HepG2 (cell line): ENCODE results near the gene ANXA2. TPM values are rescaled to one million over a fixed set of nuclear protein-coding genes. Genes with fewer than 3 reads are reported as not detected.

Experiments
- ARNT2 ChIP-seq: sonication (generic); formaldehyde crosslinking; IDR thresholded peaks from 2 replicates; pipeline ENCODE4 v1.8.0; 2022; ENCODE audit warnings: mild to moderate bottlenecking, low read depth, missing genetic modification reagents, moderate library complexity
- FOXK2 ChIP-seq: fragments of 450-650 bp; IDR thresholded peaks from 2 replicates; pipeline ENCODE4 v1.6.1; 2016
- KLF6 ChIP-seq: IDR thresholded peaks from 2 replicates; pipeline ENCODE4 v1.8.0; 2016; ENCODE audit warnings: missing biosample characterization, missing genetic modification reagents
- NCOR1 ChIP-seq: fragments of 200-600 bp; sonication (generic); IDR thresholded peaks from 2 replicates; pipeline ENCODE4 v1.7.0; 2017; ENCODE audit warnings: antibody characterized with exemption, low read length, borderline replicate concordance
- PAXIP1 ChIP-seq: sonication (generic); formaldehyde crosslinking; conservative IDR thresholded peaks from 2 replicates; pipeline ENCODE4 v1.4.0; 2020; ENCODE audit warnings: mild to moderate bottlenecking, missing genetic modification reagents, moderate library complexity
- PCBP1 ChIP-seq: fragments of 200-400 bp; formaldehyde crosslinking; IDR thresholded peaks from 2 replicates; pipeline ENCODE4 v1.6.1; 2017; ENCODE audit warnings: mild to moderate bottlenecking, low read depth, low read length, borderline replicate concordance
- SOX6 ChIP-seq, 2 experiments: fragments of 450-650 bp in 1 of 2; sonication (generic) in 1 of 2; formaldehyde crosslinking in 1 of 2; IDR thresholded peaks; 2 replicates each; pipeline versions ENCODE4 v1.4.0 to v1.6.1; 2017 to 2020; ENCODE audit warnings: antibody characterized with exemption in 1 of 2, mild to moderate bottlenecking in 1 of 2, missing genetic modification reagents in 1 of 2
- THRA ChIP-seq: sonication (generic); formaldehyde crosslinking; IDR thresholded peaks from 2 replicates; pipeline ENCODE4 v1.4.0; 2020; ENCODE audit warnings: missing genetic modification reagents, borderline replicate concordance
- ZFP90 ChIP-seq: sonication (generic); formaldehyde crosslinking; IDR thresholded peaks from 2 replicates; pipeline ENCODE4 v1.8.0; 2022; ENCODE audit warnings: missing genetic modification reagents, mild to moderate bottlenecking, inconsistent platforms, borderline replicate concordance
- ZNF614 ChIP-seq: IDR thresholded peaks from 2 replicates; pipeline ENCODE4 v1.6.1; 2018; ENCODE audit warnings: missing biosample characterization, missing genetic modification reagents, inconsistent platforms, borderline replicate concordance
- ZNF768 ChIP-seq: sonication (generic); formaldehyde crosslinking; IDR thresholded peaks from 2 replicates; pipeline ENCODE4 v1.4.0; 2020; ENCODE audit warnings: missing genetic modification reagents
- ZNF841 ChIP-seq: sonication (generic); formaldehyde crosslinking; IDR thresholded peaks from 2 replicates; pipeline ENCODE4 v1.8.1; 2023; ENCODE audit warnings: missing genetic modification reagents, borderline replicate concordance
- ZNF891 ChIP-seq: sonication (generic); formaldehyde crosslinking; IDR thresholded peaks from 2 replicates; pipeline ENCODE4 v1.5.0; 2020; ENCODE audit warnings: mild to moderate bottlenecking, missing genetic modification reagents
- ZZZ3 ChIP-seq: sonication (generic); formaldehyde crosslinking; IDR thresholded peaks from 2 replicates; pipeline ENCODE4 v1.4.0; 2020; ENCODE audit warnings: missing genetic modification reagents, mild to moderate bottlenecking, borderline replicate concordance
- polyA plus RNA-seq, 8 experiments: library from polyadenylated mRNA; depleted of rRNA in 3 of 8; stranded (reverse) in 7 of 8; unstranded in 1 of 8; fragments of >200 nt; fragmentation: Illumina TruSeq in 4 of 8; extraction: Trizol in 4 of 8; gene quantifications; 2 replicates each; pipeline versions ENCODE4 v1.2.1 to v1.2.3, GENCODE V29; 2011 to 2016; ENCODE audit warnings: low read depth in 4 of 8, missing spikeins in 1 of 8, mixed read lengths in 1 of 8; ENCODE audit not compliant: insufficient read depth in 1 of 8
- total RNA-seq, 5 experiments: library from RNA; depleted of rRNA; stranded (reverse); fragments of >200 nt; fragmentation: Illumina TruSeq; extraction: Trizol; gene quantifications; 2 replicates each; pipeline ENCODE4 v1.2.3, GENCODE V29; 2016; ENCODE audit warnings: low read depth in 1 of 5
- TF ChIP-seq, protein P1 (sequence below): sonication (generic); formaldehyde crosslinking; IDR thresholded peaks from 2 replicates; pipeline ENCODE4; 2020; ENCODE audit warnings: missing genetic modification reagents, mild to moderate bottlenecking, borderline replicate concordance
- TF ChIP-seq, protein P2 (sequence below): IDR thresholded peaks from 2 replicates; pipeline ENCODE4 v1.4.0; 2020; ENCODE audit warnings: mild to moderate bottlenecking, missing genetic modification reagents

ANXA2 gene
- total and polyA plus RNA-seq, 2 of the 13 experiments (the other 11 are each of a cell fraction or from before 2014, with no cell fraction given), result 196 to 613 TPM

- TF ChIP-seq ZNF891 (no peak), PAXIP1 (CRISPR knock-in tag) (peak; percentile 38; the same call in 1 of the 2 replicates), ZZZ3 (CRISPR knock-in tag) (no peak), NCOR1 (no peak), ZNF841 (no peak), ZNF614 (CRISPR knock-in tag) (no peak), SOX6 (IDR thresholded peaks at IDR 0.05) (no peak), SOX6 (CRISPR knock-in tag; IDR thresholded peaks at IDR 0.05) (peak; percentile 61), ARNT2 (CRISPR knock-in tag) (no peak), KLF6 (no peak), FOXK2 (no peak), THRA (CRISPR knock-in tag) (no peak), ZNF768 (CRISPR knock-in tag) (no peak), PCBP1 (no peak), ZFP90 (CRISPR knock-in tag) (no peak)
- TF ChIP-seq, protein P1, sequence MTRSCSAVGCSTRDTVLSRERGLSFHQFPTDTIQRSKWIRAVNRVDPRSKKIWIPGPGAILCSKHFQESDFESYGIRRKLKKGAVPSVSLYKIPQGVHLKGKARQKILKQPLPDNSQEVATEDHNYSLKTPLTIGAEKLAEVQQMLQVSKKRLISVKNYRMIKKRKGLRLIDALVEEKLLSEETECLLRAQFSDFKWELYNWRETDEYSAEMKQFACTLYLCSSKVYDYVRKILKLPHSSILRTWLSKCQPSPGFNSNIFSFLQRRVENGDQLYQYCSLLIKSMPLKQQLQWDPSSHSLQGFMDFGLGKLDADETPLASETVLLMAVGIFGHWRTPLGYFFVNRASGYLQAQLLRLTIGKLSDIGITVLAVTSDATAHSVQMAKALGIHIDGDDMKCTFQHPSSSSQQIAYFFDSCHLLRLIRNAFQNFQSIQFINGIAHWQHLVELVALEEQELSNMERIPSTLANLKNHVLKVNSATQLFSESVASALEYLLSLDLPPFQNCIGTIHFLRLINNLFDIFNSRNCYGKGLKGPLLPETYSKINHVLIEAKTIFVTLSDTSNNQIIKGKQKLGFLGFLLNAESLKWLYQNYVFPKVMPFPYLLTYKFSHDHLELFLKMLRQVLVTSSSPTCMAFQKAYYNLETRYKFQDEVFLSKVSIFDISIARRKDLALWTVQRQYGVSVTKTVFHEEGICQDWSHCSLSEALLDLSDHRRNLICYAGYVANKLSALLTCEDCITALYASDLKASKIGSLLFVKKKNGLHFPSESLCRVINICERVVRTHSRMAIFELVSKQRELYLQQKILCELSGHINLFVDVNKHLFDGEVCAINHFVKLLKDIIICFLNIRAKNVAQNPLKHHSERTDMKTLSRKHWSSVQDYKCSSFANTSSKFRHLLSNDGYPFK (CRISPR knock-in tag), result no peak
- TF ChIP-seq, protein P2, sequence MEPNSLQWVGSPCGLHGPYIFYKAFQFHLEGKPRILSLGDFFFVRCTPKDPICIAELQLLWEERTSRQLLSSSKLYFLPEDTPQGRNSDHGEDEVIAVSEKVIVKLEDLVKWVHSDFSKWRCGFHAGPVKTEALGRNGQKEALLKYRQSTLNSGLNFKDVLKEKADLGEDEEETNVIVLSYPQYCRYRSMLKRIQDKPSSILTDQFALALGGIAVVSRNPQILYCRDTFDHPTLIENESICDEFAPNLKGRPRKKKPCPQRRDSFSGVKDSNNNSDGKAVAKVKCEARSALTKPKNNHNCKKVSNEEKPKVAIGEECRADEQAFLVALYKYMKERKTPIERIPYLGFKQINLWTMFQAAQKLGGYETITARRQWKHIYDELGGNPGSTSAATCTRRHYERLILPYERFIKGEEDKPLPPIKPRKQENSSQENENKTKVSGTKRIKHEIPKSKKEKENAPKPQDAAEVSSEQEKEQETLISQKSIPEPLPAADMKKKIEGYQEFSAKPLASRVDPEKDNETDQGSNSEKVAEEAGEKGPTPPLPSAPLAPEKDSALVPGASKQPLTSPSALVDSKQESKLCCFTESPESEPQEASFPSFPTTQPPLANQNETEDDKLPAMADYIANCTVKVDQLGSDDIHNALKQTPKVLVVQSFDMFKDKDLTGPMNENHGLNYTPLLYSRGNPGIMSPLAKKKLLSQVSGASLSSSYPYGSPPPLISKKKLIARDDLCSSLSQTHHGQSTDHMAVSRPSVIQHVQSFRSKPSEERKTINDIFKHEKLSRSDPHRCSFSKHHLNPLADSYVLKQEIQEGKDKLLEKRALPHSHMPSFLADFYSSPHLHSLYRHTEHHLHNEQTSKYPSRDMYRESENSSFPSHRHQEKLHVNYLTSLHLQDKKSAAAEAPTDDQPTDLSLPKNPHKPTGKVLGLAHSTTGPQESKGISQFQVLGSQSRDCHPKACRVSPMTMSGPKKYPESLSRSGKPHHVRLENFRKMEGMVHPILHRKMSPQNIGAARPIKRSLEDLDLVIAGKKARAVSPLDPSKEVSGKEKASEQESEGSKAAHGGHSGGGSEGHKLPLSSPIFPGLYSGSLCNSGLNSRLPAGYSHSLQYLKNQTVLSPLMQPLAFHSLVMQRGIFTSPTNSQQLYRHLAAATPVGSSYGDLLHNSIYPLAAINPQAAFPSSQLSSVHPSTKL, result no peak; the same call in 1 of the 2 replicates
Measured at GRCh38 chr15:60390871-60391501, 6.8 kb downstream of the ANXA2 start (continued).
